Activated CD4-positive, alpha-beta T cell treated with anti-CD3 and anti-CD28 coated beads for 24 hours (primary cell): Measurements from ENCODE around the gene NMBR.
"Not testable (repeated sequence)": the region's sequence is repeated elsewhere in the genome, so short reads cannot be mapped to it uniquely, and the experiment has no call there.

ENCODE experiments used
- DNase-seq, 2 donors: peaks; one replicate each; pipeline ENCODE4 v3.0.0-alpha.2; 2020; ENCODE audit warnings: low read depth in 2 of 2

NMBR gene

GRCh38 chr6:142146828-142147662, at the start of gene NMBR, which contains the start of gene VTA1:
Gene NMBR (minus strand): TSS chr6:142147122. CDS start chr6:142088658, 58,464 bp downstream.
Gene VTA1 (plus strand): TSS chr6:142147263. CDS start chr6:142147288, 25 bp downstream.
- peak; percentile 88 for DNase-seq

DNA sequence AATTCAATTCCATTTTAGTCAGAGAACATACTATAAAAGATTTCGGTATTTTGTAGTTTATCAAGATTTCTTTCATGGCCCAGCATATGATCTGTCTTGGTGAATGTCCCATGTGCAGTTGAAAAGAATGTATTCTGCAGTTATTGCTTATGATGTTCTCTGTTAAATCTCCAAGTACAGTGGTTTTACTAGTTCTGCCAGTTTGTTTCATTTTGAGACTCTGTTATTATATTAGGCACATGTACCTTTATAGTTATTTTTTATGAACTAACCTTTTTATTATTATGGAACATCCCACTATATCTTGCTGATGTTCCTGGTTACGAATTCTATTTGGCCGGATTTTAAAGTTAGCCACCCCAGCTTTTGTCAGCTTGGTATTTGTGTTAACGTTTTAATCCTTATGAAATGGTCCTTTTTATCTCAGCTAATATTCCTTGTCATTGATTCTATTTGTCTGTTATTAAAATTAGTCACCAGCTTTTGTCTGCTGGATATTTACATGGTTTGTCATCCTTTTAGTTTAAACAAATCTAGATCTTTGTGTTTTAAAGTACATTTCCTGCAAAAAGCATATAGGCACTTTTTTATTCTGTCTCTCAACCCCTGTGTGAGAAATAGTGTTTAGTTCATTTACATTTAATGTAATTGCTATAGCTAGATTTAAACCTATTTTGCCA, 49.1 kb upstream of the NMBR start:
- DNase-seq = no peak

DNA sequence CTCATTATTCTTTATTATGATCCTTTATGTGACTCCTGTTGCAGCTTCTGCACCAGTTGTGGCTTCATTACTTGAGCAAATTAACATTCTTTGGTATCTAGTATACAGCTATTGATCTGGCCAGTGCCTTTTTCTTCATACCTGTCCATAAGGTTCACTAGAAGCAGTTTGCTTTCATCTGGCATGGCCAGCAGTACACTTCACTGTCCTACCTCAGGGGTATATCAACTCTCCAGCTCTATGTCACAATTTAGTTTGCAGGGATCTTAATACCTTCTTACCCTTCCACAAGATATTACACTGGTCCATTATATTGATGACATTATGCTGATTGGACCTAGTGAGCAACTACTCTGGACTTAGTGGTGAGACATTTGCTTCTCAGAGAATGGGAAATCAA, 46.7 kb upstream of the NMBR start:
- DNase-seq = no peak

DNA sequence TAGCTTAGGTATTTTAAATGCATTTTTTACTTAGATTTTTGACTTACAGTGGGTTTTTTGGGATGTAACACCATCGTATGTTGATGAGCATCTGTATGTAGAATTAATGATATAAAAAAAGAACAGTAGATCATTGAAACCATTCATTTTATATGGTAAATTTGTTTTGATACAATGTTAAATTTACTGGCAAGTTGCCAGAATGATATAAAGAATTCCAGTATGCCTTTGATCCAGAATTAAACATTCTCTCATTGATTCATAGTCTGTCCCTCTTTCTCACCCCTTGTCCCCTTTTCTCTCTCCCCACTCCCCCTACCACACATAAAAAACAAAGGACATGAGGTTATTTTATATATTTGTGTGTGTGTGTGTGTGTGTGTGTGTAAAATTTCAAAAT, 45.4 kb upstream of the NMBR start:
- no peak for DNase-seq

DNA sequence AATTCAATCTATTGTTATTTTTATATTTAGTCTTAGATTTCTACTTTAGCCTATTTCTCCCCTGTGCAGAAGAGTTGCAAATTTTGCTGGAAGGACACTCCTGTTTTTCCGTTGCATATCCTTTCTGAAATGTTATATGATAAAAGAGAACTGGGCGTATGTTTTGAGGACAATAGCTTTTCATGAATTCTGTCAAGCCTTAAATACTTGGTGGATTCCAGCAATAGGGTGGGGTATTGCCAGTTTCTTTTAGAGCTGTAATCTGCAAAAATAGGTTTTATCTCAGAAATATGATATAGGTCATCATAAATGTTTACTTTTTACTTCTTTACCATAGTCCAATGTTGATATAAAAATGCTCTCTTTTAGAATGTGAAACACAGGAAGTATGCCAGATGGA, 42.1 kb upstream of the NMBR start:
- no peak for DNase-seq

DNA sequence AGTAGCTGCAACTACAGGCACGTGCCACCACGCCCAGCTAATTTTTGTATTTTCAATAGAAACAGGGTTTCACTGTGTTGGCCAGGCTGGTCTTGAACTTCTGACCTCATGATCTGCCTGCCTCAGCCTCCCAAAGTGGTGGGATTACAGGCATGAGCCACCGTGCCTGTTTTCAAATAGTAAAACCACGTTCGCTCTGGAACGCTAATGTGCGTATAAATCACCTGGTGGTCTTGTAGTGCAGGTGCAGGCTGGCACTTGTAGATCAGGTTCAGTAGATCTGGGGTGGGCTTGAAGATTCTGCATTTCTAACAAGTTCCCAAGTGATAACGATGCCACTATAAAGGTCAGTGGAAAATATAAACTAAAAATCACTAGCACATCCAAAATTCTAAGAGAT, 41.4 kb upstream of the NMBR start:
- DNase-seq = not testable (repeated sequence)

- no peak for DNase-seq
These were observed 40.3 kb upstream of the NMBR start for GRCh38 chr6:142187209-142187608.

GRCh38 chr6:142185641-142186040, 38.7 kb upstream of the NMBR start:
- DNase-seq = no peak

DNA sequence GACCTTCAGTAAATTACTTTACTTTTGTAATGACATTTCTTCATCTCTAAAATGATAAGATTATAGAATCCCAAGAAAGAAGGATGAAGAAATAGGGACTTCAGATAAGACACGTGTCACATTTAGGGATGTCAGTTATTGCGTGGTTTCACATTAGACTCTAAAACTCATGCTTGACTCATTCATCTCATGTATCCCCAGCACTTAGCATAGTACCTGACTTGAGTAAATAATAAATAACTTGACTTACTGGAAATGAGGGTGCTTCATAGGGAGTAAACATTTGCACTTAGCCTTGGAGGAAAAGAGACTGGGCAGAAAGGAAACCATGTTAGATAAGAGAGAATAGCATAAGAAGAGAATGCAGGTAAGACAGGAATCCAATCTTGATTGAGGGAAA, 37.4 kb upstream of the NMBR start:
- DNase-seq = no peak

GRCh38 chr6:142183351-142183750, 36.4 kb upstream of the NMBR start:
- no peak for DNase-seq

GRCh38 chr6:142182004-142182403, 35.1 kb upstream of the NMBR start:
- no peak for DNase-seq

DNA sequence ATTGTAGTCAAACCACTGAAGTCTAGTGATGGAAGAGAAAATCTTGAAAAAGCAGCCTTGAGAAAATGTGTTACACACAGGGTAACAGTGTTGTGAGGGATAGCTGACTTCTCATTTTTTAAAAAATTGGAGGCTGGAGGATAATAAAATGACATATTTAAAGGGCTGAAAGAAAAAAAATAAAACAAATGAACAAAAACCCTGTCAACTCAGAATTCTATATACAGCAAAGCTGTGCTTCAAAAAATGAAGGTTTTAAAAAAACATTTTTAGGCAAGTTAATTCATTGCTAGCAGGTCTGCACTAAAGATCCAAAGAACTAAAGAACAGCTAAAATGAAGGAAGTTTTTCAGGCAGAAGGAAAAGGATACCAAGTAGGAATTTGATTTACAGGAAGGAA, 31.2 kb upstream of the NMBR start:
- no peak for DNase-seq

DNA sequence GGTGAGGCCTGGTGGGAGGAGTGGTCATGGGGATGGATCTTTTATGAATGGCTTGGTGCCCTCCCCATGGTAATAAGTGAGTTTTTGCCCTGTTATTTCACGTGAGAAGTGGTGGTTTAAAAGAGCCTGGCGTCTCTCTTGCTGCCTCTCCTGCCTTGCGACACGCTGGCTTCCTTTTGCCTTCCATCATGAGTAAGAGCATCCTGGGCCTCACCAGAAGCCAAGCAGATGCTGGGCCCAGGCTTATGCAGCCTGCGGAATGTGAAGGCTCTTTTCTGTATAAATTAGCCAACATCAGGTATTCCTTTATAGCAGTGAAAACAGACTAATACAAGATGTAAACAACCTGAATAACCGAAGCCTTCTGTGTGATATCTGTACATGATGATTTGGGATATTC, 27.8 kb upstream of the NMBR start:
- no peak for DNase-seq

- DNase-seq = no peak
These were observed 27.1 kb upstream of the NMBR start for GRCh38 chr6:142173980-142174379.

GRCh38 chr6:142172758-142173157, 25.8 kb upstream of the NMBR start:
- no peak for DNase-seq

GRCh38 chr6:142171351-142171750, 24.4 kb upstream of the NMBR start:
- DNase-seq = no peak

GRCh38 chr6:142167486-142167885, 20.6 kb upstream of the NMBR start:
- no peak for DNase-seq

DNA sequence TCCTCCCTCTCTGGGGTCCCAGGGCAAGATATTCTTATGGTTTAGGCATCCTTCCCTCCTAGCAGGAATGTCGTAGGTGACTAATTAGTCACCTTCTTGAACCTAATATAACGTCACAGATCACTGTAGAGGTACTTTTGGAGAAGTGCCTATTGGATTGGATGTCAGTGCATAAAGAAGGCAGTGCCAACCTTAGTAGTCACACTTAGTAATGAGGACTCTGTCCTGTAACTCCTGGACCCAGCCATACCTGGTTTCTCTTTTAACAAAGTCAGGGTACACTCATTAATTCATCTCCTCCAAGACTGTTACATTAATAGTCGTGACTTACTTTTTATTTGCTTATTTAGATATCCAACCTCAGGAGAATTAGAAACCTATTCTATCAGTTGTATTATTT, 20.1 kb upstream of the NMBR start:
- no peak for DNase-seq

- DNase-seq = no peak
These were observed 18.3 kb upstream of the NMBR start for GRCh38 chr6:142165227-142165626.

DNA sequence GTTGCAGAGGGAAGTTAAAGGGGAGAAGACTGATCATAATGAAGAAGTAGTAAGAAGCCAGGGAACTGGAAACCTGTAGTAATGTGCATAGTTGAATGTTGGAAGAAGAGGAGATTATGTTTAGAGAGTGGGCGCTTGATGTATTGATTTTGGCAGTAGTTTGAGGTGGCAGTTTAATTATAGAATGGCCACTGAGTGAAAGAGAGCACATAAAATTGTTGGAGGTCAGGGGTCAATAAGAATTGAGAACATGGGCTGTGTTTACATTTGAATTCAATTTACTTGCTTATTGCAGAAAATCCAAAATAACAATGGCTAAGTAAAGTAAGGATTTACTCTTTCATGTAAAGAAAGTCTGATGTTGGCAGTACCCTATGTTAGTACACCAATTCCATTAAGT, 15.9 kb upstream of the NMBR start:
- DNase-seq = no peak

DNA sequence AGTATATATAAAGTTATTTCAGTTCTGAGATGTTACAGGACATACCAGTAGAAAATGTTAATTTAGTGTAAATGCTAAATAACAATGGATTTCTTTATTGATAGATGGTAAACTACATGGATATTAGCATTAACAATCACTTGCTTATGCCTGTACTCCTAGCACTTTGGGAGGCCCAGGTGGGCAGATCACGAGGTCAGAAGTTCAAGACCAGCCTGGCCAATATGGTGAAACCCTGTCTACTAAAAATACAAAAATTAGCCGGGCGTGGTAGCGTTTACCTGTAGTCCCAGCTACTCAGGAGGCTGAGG, 9.8 kb upstream of the NMBR start:
- not testable (repeated sequence) for DNase-seq

GRCh38 chr6:142155895-142156757, 9.2 kb upstream of the NMBR start:
- no peak for DNase-seq
